Keratinocyte (primary cell): ENCODE measurements around the gene ZBTB9. TPM values are rescaled to one million over a fixed set of nuclear protein-coding genes. Genes with fewer than 3 reads are reported as not detected.

Source experiments
- DNase-seq: peaks from one replicate; pipeline ENCODE4 v3.0.0-alpha.2; 2011; ENCODE audit warnings: low read depth, missing footprints, low spot score
- FAIRE-seq: peaks from 2 replicates; lab custom pipeline; 2011; peaks lifted over from hg19 to GRCh38; lab: Jason Lieb, UNC
- H2AFZ ChIP-seq: 2 replicates; pipeline ENCODE4 v1.6.0; 2012; ENCODE audit warnings: low read length, control low read depth, inconsistent platforms; ENCODE audit not compliant: control insufficient read depth
- H3K27ac ChIP-seq: 2 replicates; pipeline ENCODE4 v1.5.1; 2011; ENCODE audit warnings: low read length; ENCODE audit not compliant: control insufficient read depth, insufficient read depth
- H3K27me3 ChIP-seq: 3 replicates; pipeline ENCODE4 v1.6.0; 2011; ENCODE audit warnings: low read length; ENCODE audit not compliant: control insufficient read depth, insufficient read depth; ENCODE audit errors: extremely low read depth
- H3K36me3 ChIP-seq, 2 experiments: 2 replicates in 1 of 2; 3 replicates in 1 of 2; pipeline ENCODE4 v1.5.1; 2011; ENCODE audit warnings: low read length in 2 of 2, mild to moderate bottlenecking in 1 of 2; ENCODE audit not compliant: control insufficient read depth in 2 of 2, insufficient read depth in 2 of 2; ENCODE audit errors: extremely low read depth in 1 of 2
- H3K4me1 ChIP-seq: 3 replicates; pipeline ENCODE4 v1.5.1; 2011; ENCODE audit warnings: low read length; ENCODE audit not compliant: control insufficient read depth, insufficient read depth; ENCODE audit errors: extremely low read depth
- H3K4me2 ChIP-seq: 3 replicates; pipeline ENCODE4 v1.6.0; 2011; ENCODE audit warnings: low read depth, low read length; ENCODE audit not compliant: control insufficient read depth, insufficient read depth; ENCODE audit errors: extremely low read depth
- H3K4me3 ChIP-seq, 3 experiments: fragments of 200-600 bp in 1 of 3; sonication (generic) in 1 of 3; 2 replicates in 2 of 3; 3 replicates in 1 of 3; pipeline ENCODE4 v1.5.1; 2011 to 2016; ENCODE audit warnings: low read length in 3 of 3, mild to moderate bottlenecking in 3 of 3, control low read depth in 2 of 3, inconsistent platforms in 1 of 3, low read depth in 1 of 3, mixed read lengths in 1 of 3, mixed run types in 1 of 3, moderate library complexity in 1 of 3; ENCODE audit not compliant: control insufficient read depth in 2 of 3, insufficient read depth in 2 of 3; ENCODE audit errors: extremely low read depth in 1 of 3
- H3K79me2 ChIP-seq: 2 replicates; pipeline ENCODE4 v1.6.0; 2012; ENCODE audit warnings: low read length; ENCODE audit not compliant: control insufficient read depth, insufficient read depth
- H3K9ac ChIP-seq: 3 replicates; pipeline ENCODE4 v1.6.0; 2011; ENCODE audit warnings: low read length; ENCODE audit not compliant: control insufficient read depth, insufficient read depth; ENCODE audit errors: extremely low read depth
- H3K9me1 ChIP-seq: 3 replicates; pipeline ENCODE4 v1.6.0; 2011; ENCODE audit warnings: low read length; ENCODE audit not compliant: control insufficient read depth, insufficient read depth; ENCODE audit errors: extremely low read depth
- H3K9me3 ChIP-seq: 2 replicates; pipeline ENCODE4 v1.5.1; 2012; ENCODE audit warnings: low read depth, low read length; ENCODE audit not compliant: control insufficient read depth
- H4K20me1 ChIP-seq: 3 replicates; pipeline ENCODE4 v1.6.0; 2011; ENCODE audit warnings: low read length; ENCODE audit not compliant: control insufficient read depth, insufficient read depth; ENCODE audit errors: extremely low read depth
- EZH2 ChIP-seq: IDR thresholded peaks from one replicate; pipeline ENCODE4 v1.6.1; 2012; ENCODE audit warnings: inconsistent platforms, mild to moderate bottlenecking, low read length, moderate library complexity
- dilution Hi-C: fragments of 300-500 bp; cut with MboI; formaldehyde crosslinking; loops from one replicate; pipeline ENCODE4 v1.7.0; 2020; ENCODE audit warnings: low sequenced_read_pairs; ENCODE audit not compliant: extremely low pct_ligation_motif_present
- polyA plus RNA-seq, 5 experiments: library from polyadenylated mRNA; depleted of rRNA in 3 of 5; stranded (reverse) in 3 of 5; stranded (forward) in 1 of 5; unstranded in 1 of 5; fragments of >200 nt; gene quantifications; 1 replicate in 1 of 5; 2 replicates in 3 of 5; 3 replicates in 1 of 5; pipeline versions ENCODE4 v1.2.1 to v1.2.3, GENCODE V29; 2011 to 2012; ENCODE audit warnings: missing spikeins in 2 of 5, low read depth in 1 of 5, low replicate concordance in 1 of 5
- TF ChIP-seq, protein P1 (sequence below), 3 experiments: IDR thresholded peaks in 1 of 3; conservative IDR thresholded peaks in 1 of 3; optimal IDR thresholded peaks in 1 of 3; 2 replicates in 2 of 3; 3 replicates in 1 of 3; pipeline versions ENCODE3 to v1.5.1; 2011; ENCODE audit warnings: low read length in 3 of 3, mild to moderate bottlenecking in 3 of 3, moderate library complexity in 2 of 3, control low read depth in 1 of 3, inconsistent platforms in 1 of 3; ENCODE audit not compliant: insufficient read depth in 2 of 3; ENCODE audit errors: extremely low read depth in 1 of 3

Gene ZBTB9
- polyA plus RNA-seq, 1 donor (not counting 4 experiments of a cell fraction or from before 2014, with no cell fraction given), result 7.8 TPM

DNA sequence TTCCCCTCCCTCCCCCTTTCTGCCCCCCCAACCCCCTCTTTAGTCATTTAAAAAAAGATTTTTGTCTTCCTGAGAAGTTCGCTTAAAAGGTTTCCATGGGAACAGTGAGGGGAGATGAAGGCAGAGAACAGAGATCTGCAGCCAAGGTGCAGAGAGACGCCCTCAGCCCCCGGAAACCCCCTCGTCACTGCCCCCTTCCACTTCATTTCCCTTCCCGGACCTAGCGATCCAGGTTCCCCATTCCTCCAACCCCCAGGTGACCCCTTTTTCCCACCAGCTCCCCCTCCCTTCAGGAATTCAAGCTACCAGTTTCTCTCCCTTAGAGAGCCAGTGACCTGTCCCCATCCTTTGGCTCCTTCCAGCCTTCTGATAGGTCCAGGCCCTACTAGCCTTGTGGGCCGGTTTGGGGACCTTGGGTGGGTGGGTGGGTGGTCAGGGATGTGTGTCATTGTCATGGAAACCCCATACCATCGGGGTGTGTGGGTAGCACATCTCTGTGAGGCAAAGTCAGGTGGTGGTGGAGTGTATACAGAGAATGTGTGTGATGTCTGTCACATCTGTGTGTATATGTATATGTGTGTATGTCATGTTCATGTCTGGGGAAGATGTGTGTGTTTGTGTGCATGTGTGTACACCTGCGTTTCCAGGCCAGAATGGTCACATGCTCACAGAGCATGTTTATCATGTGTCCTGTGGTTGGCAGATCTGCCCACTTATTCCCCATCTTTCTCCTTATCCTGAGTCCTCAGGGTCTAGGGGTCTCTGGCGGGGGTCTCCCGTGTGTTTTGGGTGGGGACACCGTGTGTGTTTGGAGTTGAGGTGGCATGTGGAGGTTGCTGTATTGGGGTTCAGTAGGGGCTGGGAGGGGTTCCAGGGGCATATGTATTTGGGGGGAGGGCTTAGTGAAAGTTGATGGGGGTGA is 27.5 kb upstream of the ZBTB9 start:
- dilution Hi-C loops, result no loop called here
- Histone ChIP-seq H3K79me2 (peaks cover 6% of the 10 kb centered on the region), H4K20me1 (no peaks in the 10 kb centered on the region), H3K4me1 (peaks cover 47% of the 10 kb centered on the region), H2AFZ (peak overlapping the region; percentile 47), H3K27ac (no peak overlapping the region), H3K36me3 (no peaks in the 10 kb centered on the region), H3K9me3 (no peaks in the 10 kb centered on the region), H3K4me3 (peak overlapping the region; percentile 54 to 84 (median 67)), H3K9me1 (no peaks in the 10 kb centered on the region), H3K27me3 (no peaks in the 10 kb centered on the region), H3K4me2 (peak overlapping the region; percentile 89), H3K9ac (peak overlapping the region; percentile 54)
- no peak for DNase-seq
- no peak for TF ChIP-seq EZH2
- TF ChIP-seq, protein P1, sequence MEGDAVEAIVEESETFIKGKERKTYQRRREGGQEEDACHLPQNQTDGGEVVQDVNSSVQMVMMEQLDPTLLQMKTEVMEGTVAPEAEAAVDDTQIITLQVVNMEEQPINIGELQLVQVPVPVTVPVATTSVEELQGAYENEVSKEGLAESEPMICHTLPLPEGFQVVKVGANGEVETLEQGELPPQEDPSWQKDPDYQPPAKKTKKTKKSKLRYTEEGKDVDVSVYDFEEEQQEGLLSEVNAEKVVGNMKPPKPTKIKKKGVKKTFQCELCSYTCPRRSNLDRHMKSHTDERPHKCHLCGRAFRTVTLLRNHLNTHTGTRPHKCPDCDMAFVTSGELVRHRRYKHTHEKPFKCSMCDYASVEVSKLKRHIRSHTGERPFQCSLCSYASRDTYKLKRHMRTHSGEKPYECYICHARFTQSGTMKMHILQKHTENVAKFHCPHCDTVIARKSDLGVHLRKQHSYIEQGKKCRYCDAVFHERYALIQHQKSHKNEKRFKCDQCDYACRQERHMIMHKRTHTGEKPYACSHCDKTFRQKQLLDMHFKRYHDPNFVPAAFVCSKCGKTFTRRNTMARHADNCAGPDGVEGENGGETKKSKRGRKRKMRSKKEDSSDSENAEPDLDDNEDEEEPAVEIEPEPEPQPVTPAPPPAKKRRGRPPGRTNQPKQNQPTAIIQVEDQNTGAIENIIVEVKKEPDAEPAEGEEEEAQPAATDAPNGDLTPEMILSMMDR (optimal IDR thresholded peaks at IDR 0.05 in 1 of 3, IDR thresholded peaks at IDR 0.05 in 1 of 3, conservative IDR thresholded peaks at IDR 0.05 in 1 of 3; ENCODE audit: extremely low read depth in 1 of 3, insufficient read depth in 2 of 3, low read length in 3 of 3), result no peak
- no peak for FAIRE-seq

DNA sequence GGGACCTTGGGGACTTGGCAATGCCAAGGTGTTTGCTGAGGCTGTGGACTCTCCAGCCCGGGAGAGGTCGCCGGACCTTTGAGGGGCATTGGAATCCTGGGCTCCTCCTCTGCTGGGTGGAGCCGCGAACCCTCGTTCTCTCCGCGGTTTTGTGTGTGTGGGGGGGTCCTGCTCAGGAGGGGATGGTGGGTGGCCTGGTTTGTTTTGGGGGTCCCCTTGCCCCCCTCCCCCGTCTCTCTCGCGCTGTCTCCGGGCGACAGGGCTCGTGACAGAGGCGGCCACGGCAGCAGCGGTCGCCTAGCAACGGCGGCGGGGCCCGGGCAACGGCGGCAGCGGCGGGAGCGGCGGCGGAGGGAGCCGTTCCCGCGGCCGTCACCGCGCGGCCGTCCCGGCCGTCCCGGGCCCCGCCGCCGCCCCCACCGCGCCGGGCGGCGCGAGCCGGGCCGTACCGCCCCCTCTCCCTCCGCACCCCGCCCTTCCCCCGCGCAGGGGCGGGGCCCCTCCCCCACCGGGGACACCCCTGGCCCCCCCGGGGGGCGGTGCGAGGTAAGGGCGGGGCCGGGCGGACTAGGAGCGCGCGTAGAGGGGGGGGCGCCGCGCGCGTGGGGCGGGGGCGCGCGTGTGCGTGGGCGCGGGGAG is 26.7 kb upstream of the ZBTB9 start:
- no peak for DNase-seq
- dilution Hi-C loops, result no loop called here
- H3K4me1 ChIP-seq, result peaks cover 47% of the 10 kb centered on the region
- TF ChIP-seq, protein P1 (optimal IDR thresholded peaks at IDR 0.05 in 1 of 3, IDR thresholded peaks at IDR 0.05 in 1 of 3, conservative IDR thresholded peaks at IDR 0.05 in 1 of 3; ENCODE audit: extremely low read depth in 1 of 3, insufficient read depth in 2 of 3, low read length in 3 of 3), result peak in 1 of 3 experiments; percentile 10
- TF ChIP-seq EZH2, result no peak
- H3K36me3 ChIP-seq, result no peaks in the 10 kb centered on the region
- H3K4me3 ChIP-seq, result peak overlapping the region; percentile 46 to 66 (median 59)
- H3K4me2 ChIP-seq, result peak overlapping the region; percentile 89
- FAIRE-seq, result no peak
- H3K9me1 ChIP-seq, result no peaks in the 10 kb centered on the region
- no peaks in the 10 kb centered on the region for H4K20me1 ChIP-seq
- no peaks in the 10 kb centered on the region for H3K9me3 ChIP-seq
- peaks cover 6% of the 10 kb centered on the region for H3K79me2 ChIP-seq
- H3K27me3 ChIP-seq, result no peaks in the 10 kb centered on the region
- peak overlapping the region; percentile 54 for H3K9ac ChIP-seq
- no peak overlapping the region for H3K27ac ChIP-seq
- H2AFZ ChIP-seq, result peak overlapping the region; percentile 47
